HG03097 (cell line): ENCODE data around the gene SLC22A3.
"Not testable (repeated sequence)": the region's sequence is repeated elsewhere in the genome, so short reads cannot be mapped to it uniquely, and the experiment has no call there.

Experiments used
- ATAC-seq: cut with Tn5 transposase; IDR thresholded peaks from one replicate; pipeline ENCODE4 v1.9.1; 2021; ENCODE audit not compliant: unreplicated experiment, low FRiP score

SLC22A3 gene

GRCh38 chr6:160348223-160349019, at the start of gene SLC22A3:
Gene SLC22A3 (plus strand): TSS chr6:160348378. CDS start chr6:160348420, 42 bp downstream.
- ATAC-seq, result no peak

- no peak for ATAC-seq
These were observed 48.6 kb upstream of the SLC22A3 start for GRCh38 chr6:160299559-160299958.

- ATAC-seq, result no peak
These were observed 48.0 kb upstream of the SLC22A3 start for GRCh38 chr6:160300076-160300695.

- no peak for ATAC-seq
These were observed 46.8 kb upstream of the SLC22A3 start for GRCh38 chr6:160301339-160301738.

GRCh38 chr6:160302431-160303082, 45.6 kb upstream of the SLC22A3 start:
- ATAC-seq, result not testable (repeated sequence)

- ATAC-seq, result no peak
These were observed 44.4 kb upstream of the SLC22A3 start for GRCh38 chr6:160303806-160304205.

GRCh38 chr6:160305926-160306713, 42.1 kb upstream of the SLC22A3 start:
- no peak for ATAC-seq

- ATAC-seq, result no peak
These were observed 38.5 kb upstream of the SLC22A3 start for GRCh38 chr6:160309718-160310117.

- no peak for ATAC-seq
These were observed 35.3 kb upstream of the SLC22A3 start for GRCh38 chr6:160312900-160313299.

GRCh38 chr6:160315310-160315709, 32.9 kb upstream of the SLC22A3 start:
- no peak for ATAC-seq

- no peak for ATAC-seq
These were observed 31.9 kb upstream of the SLC22A3 start for GRCh38 chr6:160316261-160316660.

- no peak for ATAC-seq
These were observed 28.9 kb upstream of the SLC22A3 start for GRCh38 chr6:160319246-160319645.

GRCh38 chr6:160321729-160322505, 26.3 kb upstream of the SLC22A3 start:
- no peak for ATAC-seq

- no peak for ATAC-seq
These were observed 20.2 kb upstream of the SLC22A3 start for GRCh38 chr6:160327981-160328380.

GRCh38 chr6:160328447-160328846, 19.7 kb upstream of the SLC22A3 start:
- no peak for ATAC-seq

- no peak for ATAC-seq
These were observed 19.0 kb upstream of the SLC22A3 start for GRCh38 chr6:160329188-160329587.

- no peak for ATAC-seq
These were observed 17.6 kb upstream of the SLC22A3 start for GRCh38 chr6:160330619-160331018.

- no peak for ATAC-seq
These were observed 17.0 kb upstream of the SLC22A3 start for GRCh38 chr6:160331204-160331603.

- no peak for ATAC-seq
These were observed 16.4 kb upstream of the SLC22A3 start for GRCh38 chr6:160331753-160332152.

- no peak for ATAC-seq
These were observed 15.1 kb upstream of the SLC22A3 start for GRCh38 chr6:160333101-160333500.
